Endothelial cell of umbilical vein (primary cell): ENCODE results near the gene RAMP1. TPM values are rescaled to one million over a fixed set of nuclear protein-coding genes. Genes with fewer than 3 reads are reported as not detected.

Source experiments
- BruUV-seq: library from RNA; stranded (reverse); fragments of 400-500 nt; replicated peaks from 2 replicates; lab custom pipeline; 2021; lab: Mats Ljungman, UMichigan
- CTCF ChIA-PET: fragments of 300-600, 350-600 bp; sonication (Branson Sonifier 250); formaldehyde crosslinking; loops from one replicate; lab custom pipeline; 2021; ENCODE audit warnings: antibody characterized with exemption, inconsistent platforms; lab: Charles Lee
- POLR2A ChIA-PET: fragments of 300-600, 350-600 bp; sonication (Branson Sonifier 250); formaldehyde crosslinking; loops from one replicate; lab custom pipeline; 2021; ENCODE audit warnings: antibody characterized with exemption, inconsistent platforms; lab: Charles Lee
- DNase-seq: peaks from one replicate; pipeline ENCODE4 v3.0.0-alpha.2; 2011; ENCODE audit warnings: low read depth, low spot score
- FAIRE-seq: peaks from 2 replicates; lab custom pipeline; 2011; peaks lifted over from hg19 to GRCh38; lab: Jason Lieb, UNC
- H2AFZ ChIP-seq: 2 replicates; pipeline ENCODE4 v1.6.0; 2012; ENCODE audit warnings: low read depth, low read length, control low read depth, inconsistent platforms
- H3K27ac ChIP-seq: 2 replicates; pipeline ENCODE4 v1.5.1; 2011; ENCODE audit warnings: low read depth, mild to moderate bottlenecking, control low read depth, low read length, moderate library complexity; ENCODE audit not compliant: insufficient read depth
- H3K27me3 ChIP-seq, 2 experiments: 2 replicates each; pipeline versions ENCODE4 v1.6.0 to v1.6.1; 2011; ENCODE audit warnings: low read length in 2 of 2, mixed read lengths in 1 of 2; ENCODE audit not compliant: control insufficient read depth in 2 of 2, insufficient read depth in 2 of 2
- H3K36me3 ChIP-seq, 2 experiments: 2 replicates in 1 of 2; 3 replicates in 1 of 2; pipeline ENCODE4 v1.5.1; 2011; ENCODE audit warnings: low read length in 2 of 2, mild to moderate bottlenecking in 1 of 2, moderate library complexity in 1 of 2; ENCODE audit not compliant: control insufficient read depth in 2 of 2, insufficient read depth in 2 of 2; ENCODE audit errors: extremely low read depth in 1 of 2
- H3K4me1 ChIP-seq: 3 replicates; pipeline ENCODE4 v1.5.1; 2011; ENCODE audit warnings: mild to moderate bottlenecking, low read length; ENCODE audit not compliant: control insufficient read depth, insufficient read depth; ENCODE audit errors: extremely low read depth
- H3K4me2 ChIP-seq: 2 replicates; pipeline ENCODE4 v1.6.1; 2011; ENCODE audit warnings: low read length, control low read depth, mixed read lengths; ENCODE audit not compliant: insufficient read depth
- H3K4me3 ChIP-seq, 3 experiments: fragments of 200-600 bp in 1 of 3; sonication (generic), shearing (Covaris generic) in 1 of 3; replicated peaks in 1 of 3; 2 replicates each; pipeline ENCODE4 v1.5.1; 2011 to 2016; ENCODE audit warnings: control low read depth in 3 of 3, low read length in 3 of 3, mild to moderate bottlenecking in 2 of 3, inconsistent platforms in 1 of 3, low read depth in 1 of 3, moderate library complexity in 1 of 3; ENCODE audit not compliant: insufficient read depth in 1 of 3
- H3K79me2 ChIP-seq: 2 replicates; pipeline ENCODE4 v1.6.0; 2012; ENCODE audit warnings: low read length, inconsistent platforms; ENCODE audit not compliant: control insufficient read depth, insufficient read depth
- H3K9ac ChIP-seq: replicated peaks from 2 replicates; pipeline ENCODE3; 2011; ENCODE audit warnings: low read length, control low read depth; ENCODE audit not compliant: insufficient read depth; ENCODE audit errors: extremely low read depth
- H3K9me1 ChIP-seq: replicated peaks from 3 replicates; pipeline ENCODE4 v1.6.0; 2011; ENCODE audit warnings: mild to moderate bottlenecking, low read length; ENCODE audit not compliant: control insufficient read depth, insufficient read depth; ENCODE audit errors: extremely low read depth
- H3K9me3 ChIP-seq: replicated peaks from 2 replicates; pipeline ENCODE4 v1.5.1; 2012; ENCODE audit warnings: low read length, inconsistent platforms; ENCODE audit not compliant: control insufficient read depth, insufficient read depth
- H4K20me1 ChIP-seq: replicated peaks from 2 replicates; pipeline ENCODE3; 2011; ENCODE audit warnings: mild to moderate bottlenecking, low read length; ENCODE audit not compliant: control insufficient read depth, insufficient read depth; ENCODE audit errors: extremely low read depth
- CTCF ChIP-seq, 2 donors: IDR thresholded peaks; 1 replicate in 1 of 2; 2 replicates in 1 of 2; pipeline ENCODE4 v1.5.1; 2011; ENCODE audit warnings: low read length in 2 of 2, mild to moderate bottlenecking in 2 of 2, moderate library complexity in 2 of 2, control low read depth in 1 of 2, inconsistent platforms in 1 of 2, low read depth in 1 of 2; ENCODE audit not compliant: insufficient read depth in 1 of 2; ENCODE audit errors: extremely low read depth in 1 of 2
- EZH2 ChIP-seq: IDR thresholded peaks from 2 replicates; pipeline ENCODE4 v1.6.1; 2012; ENCODE audit warnings: borderline replicate concordance, low read depth, mild to moderate bottlenecking, moderate library complexity, low read length, inconsistent platforms; ENCODE audit not compliant: severe bottlenecking
- FOS ChIP-seq: IDR thresholded peaks from 2 replicates; pipeline ENCODE4 v1.6.1; 2011; ENCODE audit warnings: mild to moderate bottlenecking, low read length, moderate library complexity, borderline replicate concordance; ENCODE audit not compliant: insufficient read depth
- GATA2 ChIP-seq: IDR thresholded peaks from 2 replicates; pipeline ENCODE4 v1.7.0; 2011; ENCODE audit warnings: low read depth, mild to moderate bottlenecking, moderate library complexity, mixed read lengths, low read length; ENCODE audit not compliant: insufficient read length, insufficient read depth
- JUN ChIP-seq: IDR thresholded peaks from 2 replicates; pipeline ENCODE4 v1.6.1; 2011; ENCODE audit warnings: borderline replicate concordance, low read depth; ENCODE audit not compliant: insufficient read length, insufficient read depth
- MAX ChIP-seq: IDR thresholded peaks from 2 replicates; pipeline ENCODE4 v1.6.1; 2011; ENCODE audit not compliant: insufficient read depth, insufficient read length
- MYC ChIP-seq: IDR thresholded peaks from one replicate; pipeline ENCODE4 v1.6.1; 2011; ENCODE audit warnings: mild to moderate bottlenecking, low read depth, low read length
- POLR2A ChIP-seq: IDR thresholded peaks from 2 replicates; pipeline ENCODE4 v1.6.1; 2012; ENCODE audit warnings: low read depth, mild to moderate bottlenecking, control low read depth, low read length
- POLR2AphosphoS5 ChIP-seq: IDR thresholded peaks from 2 replicates; pipeline ENCODE4 v1.6.1; 2012; ENCODE audit warnings: low read depth, mild to moderate bottlenecking, control low read depth, low read length, moderate library complexity; ENCODE audit not compliant: insufficient read depth
- dilution Hi-C: fragments of 300-500 bp; cut with MboI; formaldehyde crosslinking; loops from one replicate; pipeline ENCODE4 v1.15.0; 2019; ENCODE audit warnings: low sequenced_read_pairs; ENCODE audit not compliant: extremely low pct_ligation_motif_present
- intact Hi-C: fragments of 100-400 bp; cut with micrococcal nuclease; formaldehyde crosslinking; loops from one replicate; pipeline ENCODE4 v1.10.0; 2022
- polyA plus RNA-seq, 4 experiments: library from polyadenylated mRNA; depleted of rRNA in 3 of 4; stranded (reverse) in 3 of 4; unstranded in 1 of 4; fragments of >200 nt; gene quantifications; 2 replicates each; pipeline versions ENCODE4 v1.2.1 to v1.2.3, GENCODE V29; 2011 to 2012; ENCODE audit warnings: missing spikeins in 1 of 4
- total RNA-seq: library from RNA; stranded (reverse); gene quantifications from 2 replicates; pipeline ENCODE4 v1.2.3, GENCODE V29; 2021

RAMP1 gene
- total and polyA plus RNA-seq, 2 donors (not counting 3 experiments of a cell fraction or from before 2014, with no cell fraction given), result 0.18 TPM; not detected in 1

GRCh38 chr2:237827421-237827987, 31.9 kb upstream of the RAMP1 start:
- no peaks in the 10 kb centered on the region for H3K4me1 ChIP-seq
- H4K20me1 ChIP-seq, result no peaks in the 10 kb centered on the region
- no peak for FAIRE-seq
- no TSS peak for BruUV-seq
- intact Hi-C loops, result no loop called here
- no peak overlapping the region for H3K9ac ChIP-seq
- no peak overlapping the region for H3K4me2 ChIP-seq
- no peaks in the 10 kb centered on the region for H3K27me3 ChIP-seq
- TF ChIP-seq JUN, result no peak
- no peak for TF ChIP-seq POLR2A
- TF ChIP-seq EZH2, result no peak
- no peak for TF ChIP-seq MAX
- no peak for TF ChIP-seq MYC
- no peak for TF ChIP-seq GATA2
- no peak for TF ChIP-seq FOS
- TF ChIP-seq POLR2AphosphoS5, result no peak
- TF ChIP-seq CTCF (IDR thresholded peaks at IDR 0.05; ENCODE audit: extremely low read depth in 1 of 2, insufficient read depth in 1 of 2, low read depth in 1 of 2, low read length in 2 of 2), result no peak
- CTCF ChIA-PET, result interaction anchor here (0.8 to 1.4 kb wide), 4 partner anchors 13 to 155 kb away, joined by 3 to 6 read pairs (median 4); no protein-coding TSS in a partner anchor
- H3K36me3 ChIP-seq, result no peaks in the 10 kb centered on the region
- no peak for DNase-seq
- H2AFZ ChIP-seq, result no peak overlapping the region
- no peaks in the 10 kb centered on the region for H3K79me2 ChIP-seq
- no peak overlapping the region for H3K4me3 ChIP-seq
- H3K27ac ChIP-seq, result no peak overlapping the region
- H3K9me3 ChIP-seq, result no peaks in the 10 kb centered on the region
- H3K9me1 ChIP-seq, result no peaks in the 10 kb centered on the region
- POLR2A ChIA-PET, result no interaction called here
- dilution Hi-C loops, result no loop called here
